NCI-H1105 treated with DMSO at 0.1 percent for 48 hours (cell line): Measurements from ENCODE around the gene FANCL.
A peak's percentile ranks its signal among the peaks of the same experiment; 100 is the strongest.
"Not testable (repeated sequence)": the region's sequence is repeated elsewhere in the genome, so short reads cannot be mapped to it uniquely, and the experiment has no call there.

Experiments used
- DNase-seq: peaks from one replicate; lab custom pipeline; 2025; lab: John Stamatoyannopoulos, UW

FANCL gene

DNA sequence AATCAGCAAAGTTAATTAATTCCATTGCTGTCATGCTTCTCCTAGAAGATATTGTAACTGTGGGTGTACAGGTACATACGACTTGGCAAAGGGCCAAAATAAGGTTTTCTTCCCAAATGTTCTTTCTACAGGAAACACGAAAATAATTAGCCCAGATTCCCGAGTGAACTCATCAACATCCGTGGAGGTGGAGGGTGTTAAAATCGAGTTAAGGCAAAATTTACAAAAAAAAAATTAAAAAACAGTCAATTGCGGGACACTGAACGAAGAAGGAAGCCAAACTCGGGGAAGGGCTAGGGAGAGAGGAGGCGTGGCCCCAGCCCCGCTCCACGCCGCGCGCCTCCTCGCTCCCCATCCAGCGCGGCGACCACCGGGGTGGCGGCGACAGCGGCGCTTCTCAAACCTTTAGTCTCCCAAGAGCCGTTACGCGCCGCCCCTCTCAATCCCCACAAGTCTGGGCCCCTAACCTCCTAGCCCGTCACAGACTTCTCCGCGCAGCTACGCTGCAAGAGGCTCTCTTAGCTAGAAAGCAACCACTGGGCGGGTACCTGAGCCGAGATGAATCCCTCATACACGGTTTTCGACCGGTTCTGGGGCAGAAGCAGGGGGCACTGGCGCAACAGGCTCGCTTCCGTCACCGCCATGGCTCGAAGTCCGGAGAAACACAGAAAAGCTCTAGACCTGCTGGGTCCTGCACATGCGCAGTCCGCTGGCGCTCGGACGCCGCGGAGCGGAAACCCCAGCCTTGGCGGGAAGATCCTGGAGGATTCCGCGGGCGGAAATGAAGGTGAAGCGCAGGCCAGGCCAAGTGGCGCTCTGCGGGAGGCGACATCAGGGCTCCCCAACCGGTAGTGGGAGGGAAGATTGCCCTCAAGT is at the start of gene FANCL:
Gene FANCL (minus strand): TSS at position 656 of the 876 bp plus-strand sequence. CDS start 12 bp downstream, at position 644.
- DNase-seq = peak; percentile 87

DNA sequence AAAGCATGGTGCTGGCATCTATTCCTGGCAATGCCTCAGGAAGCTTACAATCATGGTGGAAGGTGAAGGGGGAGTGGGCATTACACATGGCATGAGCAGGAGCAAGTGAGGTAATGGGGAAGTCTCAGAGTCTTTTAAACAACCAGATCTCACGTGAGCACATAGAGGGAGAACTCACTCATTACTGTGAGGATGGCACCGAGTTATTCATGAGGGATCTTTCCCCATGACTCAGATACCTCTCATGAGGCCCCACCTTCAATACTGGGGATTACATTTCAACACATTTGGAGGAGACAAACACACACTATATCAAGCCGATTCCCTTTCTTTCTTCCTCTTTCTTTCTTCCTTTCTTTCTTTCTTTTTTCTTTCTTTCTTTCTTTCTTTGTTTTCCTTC is 47.9 kb upstream of the FANCL start:
- no peak for DNase-seq

DNA sequence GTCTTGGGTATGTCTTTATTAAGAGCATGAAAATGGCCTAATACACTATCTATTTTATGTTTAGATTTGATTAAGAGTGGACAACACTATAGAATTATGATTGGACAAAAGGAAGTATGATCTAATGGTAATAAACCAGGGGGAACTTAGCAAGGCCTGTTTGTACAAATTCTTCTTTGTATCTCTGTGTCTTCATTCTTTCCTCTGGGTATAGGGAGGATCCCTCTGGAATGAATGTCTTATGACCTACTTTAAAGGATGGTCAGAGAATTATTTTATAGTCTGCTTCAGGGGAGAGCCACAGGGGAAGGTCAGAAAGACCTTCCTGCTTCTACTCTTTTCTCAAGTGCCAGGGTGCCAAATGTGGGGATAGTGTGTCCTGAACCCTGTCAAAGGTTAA is 42.8 kb upstream of the FANCL start:
- no peak for DNase-seq

DNA sequence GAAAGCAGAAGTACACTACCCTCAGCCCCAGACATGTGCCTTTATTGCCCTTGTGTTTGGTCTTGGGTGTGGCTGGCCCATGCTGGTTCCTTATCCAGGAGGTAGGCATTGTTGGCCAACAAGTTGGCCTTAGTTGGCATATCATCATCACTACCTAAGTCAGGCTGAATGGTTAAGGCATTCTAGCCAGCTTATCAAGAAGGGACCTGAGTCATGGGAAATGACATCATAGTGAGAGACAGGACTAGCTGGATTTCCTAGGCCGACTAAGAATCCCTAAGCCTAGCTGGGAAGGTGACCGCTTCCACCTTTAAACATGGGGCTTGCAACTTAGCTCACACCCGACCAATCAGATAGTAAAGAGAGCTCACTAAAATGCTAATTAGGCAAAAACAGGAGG is 34.0 kb upstream of the FANCL start:
- not testable (repeated sequence) for DNase-seq

DNA sequence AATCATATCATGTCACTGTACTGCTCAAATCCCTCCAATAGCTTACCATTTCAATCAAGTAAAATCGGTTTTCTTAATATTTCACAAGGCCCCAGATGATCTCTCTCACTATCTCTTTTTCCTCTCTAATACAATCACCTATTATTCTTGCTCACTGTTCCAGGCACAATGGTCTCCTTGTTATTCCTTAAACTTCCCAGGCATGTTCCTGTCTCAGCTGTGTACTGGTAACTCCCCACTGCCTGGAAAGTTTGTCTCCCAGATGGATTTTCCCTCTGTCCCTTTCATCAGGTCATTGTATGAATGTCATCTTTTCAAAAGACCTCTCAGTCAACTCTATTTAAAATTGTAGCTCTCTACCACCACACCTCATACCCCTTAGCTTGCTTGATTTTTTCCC is 30.7 kb upstream of the FANCL start:
- no peak for DNase-seq

DNA sequence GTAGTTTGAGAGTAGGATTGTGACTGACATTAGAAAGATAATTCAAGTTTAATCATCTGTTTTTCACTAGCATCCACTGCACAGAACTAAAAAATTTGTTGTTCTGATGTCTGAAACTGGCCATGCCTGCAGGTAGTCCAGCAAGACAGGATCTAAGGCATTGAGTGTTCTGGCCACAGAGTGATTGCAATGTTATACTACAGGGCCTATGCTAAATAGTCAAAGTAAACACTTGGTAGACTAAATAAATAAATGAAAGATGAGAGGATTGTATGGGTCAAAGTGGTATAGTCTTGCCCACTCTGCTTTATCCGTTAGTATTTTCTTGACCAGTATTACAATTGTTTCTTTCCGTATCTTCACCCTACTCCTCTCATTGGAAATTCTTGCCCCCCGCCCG is 27.6 kb upstream of the FANCL start:
- DNase-seq = no peak

GRCh38 chr2:58266211-58266610 is 25.1 kb upstream of the FANCL start:
- no peak for DNase-seq

GRCh38 chr2:58261209-58261608 is 20.1 kb upstream of the FANCL start:
- no peak for DNase-seq

DNA sequence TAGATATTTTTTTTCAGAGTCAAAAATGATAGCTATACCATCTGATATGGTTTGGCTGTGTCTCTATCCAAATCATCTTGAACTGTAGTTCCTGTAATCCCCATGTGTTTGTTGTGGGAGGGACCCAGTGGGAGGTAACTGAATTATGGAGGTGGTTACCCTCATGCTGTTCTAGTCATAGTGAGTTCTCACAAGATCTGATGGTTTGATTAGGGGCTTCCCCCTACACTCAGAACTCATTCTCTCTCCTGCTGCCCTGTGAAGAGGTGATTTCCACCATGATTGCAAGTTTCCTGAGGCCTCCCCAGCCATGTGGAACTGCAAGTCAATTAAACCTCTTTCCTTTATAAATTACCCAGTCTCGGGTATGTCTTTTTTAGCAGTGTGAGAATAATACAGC is 17.3 kb upstream of the FANCL start:
- not testable (repeated sequence) for DNase-seq

DNA sequence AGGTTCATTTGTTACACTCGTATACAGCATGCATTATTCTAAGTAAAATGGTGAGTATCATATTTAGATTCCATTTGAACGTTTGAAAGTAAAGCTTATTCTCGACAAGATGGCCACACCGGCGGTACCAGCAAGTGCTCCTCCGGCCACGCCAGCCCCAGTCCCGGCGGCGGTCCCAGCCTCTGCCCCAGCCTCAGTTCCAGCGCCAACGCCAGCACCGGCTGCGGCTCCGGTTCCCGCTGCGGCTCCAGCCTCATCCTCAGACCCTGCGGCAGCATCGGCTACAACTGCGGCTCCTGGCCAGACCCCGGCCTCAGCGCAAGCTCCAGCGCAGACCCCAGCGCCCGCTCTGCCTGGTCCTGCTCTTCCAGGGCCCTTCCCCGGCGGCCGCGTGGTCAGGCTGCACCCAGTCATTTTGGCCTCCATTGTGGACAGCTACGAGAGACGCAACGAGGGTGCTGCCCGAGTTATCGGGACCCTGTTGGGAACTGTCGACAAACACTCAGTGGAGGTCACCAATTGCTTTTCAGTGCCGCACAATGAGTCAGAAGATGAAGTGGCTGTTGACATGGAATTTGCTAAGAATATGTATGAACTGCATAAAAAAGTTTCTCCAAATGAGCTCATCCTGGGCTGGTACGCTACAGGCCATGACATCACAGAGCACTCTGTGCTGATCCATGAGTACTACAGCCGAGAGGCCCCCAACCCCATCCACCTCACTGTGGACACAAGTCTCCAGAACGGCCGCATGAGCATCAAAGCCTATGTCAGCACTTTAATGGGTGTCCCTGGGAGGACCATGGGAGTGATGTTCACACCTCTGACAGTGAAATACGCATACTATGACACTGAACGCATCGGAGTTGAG is 10.4 kb upstream of the FANCL start:
- DNase-seq = not testable (repeated sequence)

DNA sequence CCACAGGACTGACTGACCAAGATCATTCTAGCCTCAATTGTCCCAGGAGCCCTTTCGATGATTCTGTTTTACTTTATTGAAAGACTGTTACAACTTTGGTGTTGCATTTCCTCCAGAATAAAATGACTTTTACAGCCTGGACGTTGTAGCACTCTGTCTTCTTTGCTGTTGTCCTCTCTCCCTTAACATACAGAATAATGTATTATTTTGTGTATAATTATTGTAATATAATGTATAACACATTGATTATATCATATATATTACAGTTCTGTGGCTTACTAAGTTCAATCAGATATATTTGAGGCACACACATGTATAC is 380 bp upstream of the FANCL start:
- DNase-seq = no peak

- DNase-seq = no peak
These were observed 1.7 kb downstream of the FANCL start for GRCh38 chr2:58239243-58239925.

DNA sequence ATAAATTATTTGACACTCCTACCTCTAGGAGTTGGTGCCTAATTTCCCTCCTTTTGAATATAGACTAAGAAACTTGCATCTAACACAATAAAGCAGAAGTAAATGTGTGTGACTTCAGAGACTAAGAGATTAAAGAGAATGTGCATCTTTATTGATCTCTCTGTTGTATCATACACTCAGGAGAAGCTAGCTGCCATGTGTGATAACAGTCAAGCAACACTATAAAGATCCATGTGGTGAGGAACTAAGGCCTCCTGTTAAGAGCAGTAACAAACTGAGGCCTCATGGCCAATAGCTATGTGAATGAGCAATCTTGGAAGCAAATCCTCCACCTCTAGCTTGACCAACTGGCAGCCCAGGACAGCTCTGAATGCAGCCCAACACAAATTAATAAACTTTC is 3.4 kb downstream of the FANCL start:
- no peak for DNase-seq

DNA sequence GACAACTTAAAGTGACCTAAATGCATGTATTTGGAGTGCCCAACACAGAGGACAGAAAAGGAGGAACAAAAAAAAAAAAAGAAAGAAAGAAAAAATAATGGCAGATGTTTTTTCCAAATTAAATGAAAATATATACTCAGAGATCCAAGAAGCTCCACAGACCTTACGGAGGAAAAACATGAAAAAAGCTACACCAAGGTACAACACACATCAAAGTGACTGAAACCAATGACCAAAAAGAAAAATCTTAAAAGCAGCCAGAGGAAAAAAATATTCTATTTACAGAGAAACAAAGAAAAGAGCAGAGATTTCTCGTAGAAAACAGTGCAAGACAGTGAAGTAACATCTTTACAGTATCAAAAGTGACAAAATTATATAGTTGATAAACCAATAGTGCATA is 5.1 kb downstream of the FANCL start:
- DNase-seq = no peak

DNA sequence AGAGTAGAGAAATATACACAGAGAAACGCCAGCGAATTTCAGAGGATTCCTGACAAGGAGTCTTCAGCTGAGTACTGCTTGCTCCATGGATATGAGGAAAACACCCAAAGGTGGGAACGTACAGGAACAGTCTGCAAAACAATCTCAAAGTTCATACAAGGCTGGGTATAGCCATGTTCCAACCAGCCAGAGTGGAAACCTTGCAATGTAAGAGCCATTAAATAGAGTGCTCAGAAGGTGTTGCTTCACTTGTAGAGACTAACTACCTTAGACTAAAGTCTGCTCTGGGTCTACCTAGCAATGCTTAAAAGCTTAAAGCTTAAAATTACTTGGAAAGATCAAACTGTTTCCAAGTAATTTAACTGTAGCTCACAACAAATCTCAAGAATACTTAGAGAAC is 6.0 kb downstream of the FANCL start:
- no peak for DNase-seq

DNA sequence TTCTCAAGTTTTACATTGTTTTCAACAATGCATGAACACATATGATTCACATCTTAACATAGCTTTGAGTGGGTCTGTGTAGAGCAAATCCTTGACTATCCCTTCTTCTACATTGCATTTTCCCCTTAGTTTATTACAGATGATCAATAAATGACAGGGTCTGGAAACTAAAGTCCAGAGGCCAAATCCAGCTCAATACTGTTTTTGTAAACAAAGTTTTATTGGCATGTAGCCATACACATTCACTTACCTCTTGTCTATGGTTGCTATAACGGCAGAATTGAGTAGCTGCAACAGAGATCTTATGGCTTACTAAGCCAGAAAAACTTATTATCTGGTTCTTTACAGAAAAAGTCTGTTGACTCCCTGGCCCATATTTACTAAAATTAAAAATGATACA is 12.8 kb downstream of the FANCL start:
- no peak for DNase-seq

GRCh38 chr2:58227171-58227917 is 13.8 kb downstream of the FANCL start:
- no peak for DNase-seq

GRCh38 chr2:58221909-58222308 is 19.2 kb downstream of the FANCL start:
- DNase-seq = no peak

- DNase-seq = peak; percentile 82
These were observed 25.7 kb downstream of the FANCL start for GRCh38 chr2:58215429-58215828.

DNA sequence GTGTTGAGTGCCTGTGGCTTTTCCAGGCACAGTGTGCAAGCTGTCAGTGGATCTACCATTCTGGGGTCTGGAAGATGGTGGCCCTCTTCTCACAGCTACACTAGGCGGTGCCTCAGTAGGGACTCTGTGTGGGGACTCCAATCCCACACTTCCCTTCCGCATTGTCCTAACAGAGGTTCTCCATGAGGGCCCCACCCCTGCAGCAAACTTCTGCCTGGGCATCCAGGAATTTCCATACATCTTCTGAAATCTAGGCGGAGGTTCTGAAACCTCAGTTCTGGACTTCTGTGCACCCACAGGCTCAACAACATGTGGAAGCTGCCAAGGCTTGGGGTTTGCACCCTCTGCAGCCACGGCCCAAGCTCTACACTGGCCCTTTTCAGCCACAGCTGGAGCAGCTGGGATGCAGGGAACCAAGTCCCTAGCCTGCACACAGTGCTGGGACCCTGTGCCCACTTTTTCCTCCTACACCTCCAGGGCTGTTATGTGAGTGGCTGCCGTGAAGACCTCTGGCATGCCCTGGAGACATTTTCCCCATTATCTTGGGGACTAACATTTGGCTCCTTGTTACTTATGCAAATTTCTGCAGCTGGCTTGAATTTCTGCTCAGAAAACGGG is 30.1 kb downstream of the FANCL start:
- DNase-seq = not testable (repeated sequence)

DNA sequence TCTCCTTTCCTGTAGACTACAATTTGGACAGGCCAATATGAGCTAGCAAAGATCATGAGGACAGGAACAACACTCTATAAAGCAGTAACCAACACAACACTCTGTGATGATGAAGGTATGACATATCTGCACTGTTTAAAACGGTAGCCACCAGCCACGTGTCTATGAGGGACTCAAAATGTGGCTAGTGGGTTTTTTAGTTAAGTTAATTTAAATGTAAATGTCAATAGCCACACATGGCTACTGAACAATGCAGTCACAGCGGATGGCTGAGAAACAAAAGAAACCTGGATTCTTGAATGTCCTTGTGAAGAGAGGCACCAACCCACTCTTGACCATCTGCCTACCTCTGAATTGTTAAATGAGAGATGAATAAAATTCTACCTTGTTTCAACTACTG is 33.9 kb downstream of the FANCL start:
- no peak for DNase-seq
